ENCODE data around the gene PSMB11.

DNA sequence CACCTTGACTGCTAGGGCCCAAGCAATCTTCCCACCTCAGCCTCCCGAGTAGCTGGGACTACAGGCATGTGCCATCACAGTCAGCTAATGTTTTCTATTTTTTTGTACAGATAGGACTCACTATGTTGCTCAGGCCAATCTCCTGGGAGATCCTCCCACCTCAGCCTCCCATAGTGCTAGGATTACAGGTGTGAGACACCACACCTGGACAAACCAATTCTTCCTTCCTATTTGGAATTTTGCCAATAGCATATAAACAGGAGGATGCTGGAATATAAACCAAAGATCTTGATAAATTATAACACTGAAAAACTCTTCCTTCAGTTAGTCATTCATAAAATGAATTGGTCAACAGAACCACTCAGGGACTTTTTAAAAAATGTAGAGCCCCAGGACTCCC, 44.6 kb downstream of the PSMB11 start:
- TF ChIP-seq CTCF (conservative IDR thresholded peaks at IDR 0.05) (no peak), ZFX (IDR thresholded peaks at IDR 0.05) (no peak)

Measured in C4-2B (cell line).